NOMO-1 treated with dmso at 0.1 percent for 144 hours (cell line): Measurements from ENCODE around the gene C6orf47.

Experiments used
- DNase-seq: peaks from one replicate; lab custom pipeline; 2025; ENCODE audit not compliant: unreplicated experiment; lab: John Stamatoyannopoulos, UW

The C6orf47 gene

DNA sequence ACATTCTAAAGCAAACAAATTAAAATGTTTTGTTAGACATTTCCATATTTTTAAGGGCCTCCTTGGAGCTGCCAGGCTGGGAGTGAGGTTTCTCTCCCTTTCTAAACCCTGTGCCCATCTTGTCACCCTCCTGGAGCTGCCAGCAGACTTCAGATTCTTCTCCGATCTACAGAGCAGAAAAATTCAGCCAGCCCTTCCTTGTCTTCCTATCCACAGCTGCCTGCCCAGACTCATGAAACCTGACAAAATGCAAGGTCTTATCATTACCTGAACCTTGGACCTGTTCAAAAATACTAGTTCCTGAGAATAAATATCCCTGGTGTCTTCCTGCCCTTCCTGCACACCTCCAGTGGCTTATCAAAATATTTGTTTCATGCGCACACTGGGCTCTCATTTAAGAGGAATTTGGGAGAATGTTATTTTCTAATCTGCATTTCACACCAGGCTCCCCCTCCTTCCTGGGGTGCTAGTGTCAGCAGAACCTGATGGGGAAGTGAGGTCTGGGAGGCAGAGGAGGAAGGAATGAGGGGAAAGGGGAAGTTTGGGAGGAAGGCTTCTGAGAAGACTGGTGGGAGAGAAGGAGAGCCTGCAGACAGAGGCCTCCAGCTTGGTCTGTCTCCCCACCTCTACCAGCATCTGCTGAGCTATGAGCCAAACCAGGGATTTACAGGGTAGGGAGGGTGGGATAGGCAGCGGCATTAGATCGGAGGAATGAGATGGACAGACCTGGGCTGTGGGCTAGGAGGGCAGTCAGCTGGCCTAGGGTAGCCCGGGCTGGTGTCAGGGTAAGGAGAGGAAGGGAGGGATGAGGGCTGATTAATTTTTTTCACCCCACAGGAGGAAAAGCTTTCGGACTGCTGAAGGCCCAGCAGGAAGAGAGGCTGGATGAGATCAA, 45.6 kb downstream of the C6orf47 start, which contains the start of gene AIF1:
Gene AIF1, plus strand, starts transcription at position 551 of the 895 bp plus-strand sequence. Its CDS starts 96 bp downstream, at position 647.
- no peak for DNase-seq

DNA sequence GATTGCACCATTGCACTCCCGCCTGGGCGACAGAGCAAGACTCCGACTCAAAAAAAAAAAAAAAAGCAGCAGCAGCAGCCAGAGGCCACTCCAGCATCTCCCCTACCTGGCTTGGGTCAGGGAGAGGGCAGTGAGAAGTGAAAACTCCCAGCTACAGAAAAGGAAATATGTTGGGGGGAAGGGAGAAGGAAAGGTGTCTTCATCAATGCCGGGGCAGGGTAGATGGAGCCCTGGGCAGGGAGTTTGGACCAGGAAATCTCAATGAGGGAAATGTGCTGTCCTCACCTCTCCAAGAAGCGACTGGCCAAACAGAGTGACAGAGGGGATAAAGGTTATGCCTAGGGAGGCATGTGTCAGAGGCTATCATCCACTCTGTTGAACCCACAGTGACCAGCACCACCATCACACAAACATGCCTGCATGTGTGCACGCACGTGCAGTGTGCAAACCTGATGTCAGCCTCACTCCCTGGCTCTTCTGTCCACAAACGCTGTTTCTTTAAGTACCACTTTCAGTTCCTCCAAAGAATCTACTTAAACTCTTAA, 46.4 kb downstream of the C6orf47 start:
- peak; percentile 26 for DNase-seq

DNA sequence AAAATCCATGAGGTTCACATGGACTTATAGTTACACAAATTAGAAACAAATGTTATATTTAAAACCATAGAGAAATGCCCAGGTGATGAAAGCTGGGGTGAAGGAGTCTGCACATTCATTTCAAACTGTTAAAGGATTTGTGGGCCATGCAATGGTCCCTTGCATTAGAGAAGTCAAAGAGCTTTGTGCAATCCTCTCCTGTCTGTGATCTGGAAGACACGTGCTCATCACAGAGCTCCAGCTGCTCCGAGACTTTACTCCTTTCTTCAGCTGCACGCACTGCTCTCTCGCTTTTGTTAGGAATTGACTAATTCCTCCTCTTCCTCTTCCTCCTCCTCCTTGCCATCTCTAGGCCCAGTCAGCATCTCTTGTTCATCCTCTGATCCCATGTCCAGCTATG, 49.6 kb downstream of the C6orf47 start:
- DNase-seq, result no peak

GRCh38 chr6:31609519-31610406, 50.8 kb downstream of the C6orf47 start:
- no peak for DNase-seq
